IMR-90 (cell line): ENCODE measurements around the gene STRA8. TPM values are rescaled to one million over a fixed set of nuclear protein-coding genes. Genes with fewer than 3 reads are reported as not detected.

Experiments
- ATAC-seq: fragments of 200-7000 bp; cut with Tn5 transposase; 2 replicates; pipeline ENCODE4 v1.9.1; 2020; ENCODE audit warnings: low read depth, mild to moderate bottlenecking, moderate library complexity
- BruUV-seq: library from RNA; stranded (reverse); fragments of 400-500 nt; replicated peaks from 2 replicates; lab custom pipeline; 2021; lab: Mats Ljungman, UMichigan
- CTCF ChIA-PET: fragments of 300-600 bp; formaldehyde crosslinking; extraction: SDS; loops from one replicate; lab custom pipeline; 2021; ENCODE audit warnings: antibody characterized with exemption; lab: Yijun Ruan, JAX
- POLR2A ChIA-PET: fragments of 300-600 bp; sonication (Branson Sonifier 250); formaldehyde crosslinking; loops from one replicate; lab custom pipeline; 2022; ENCODE audit warnings: antibody characterized with exemption; ENCODE audit not compliant: unreplicated experiment; lab: Charles Lee
- DNase-seq: peaks from one replicate; pipeline ENCODE4 v3.0.0; 2013
- H2AFZ ChIP-seq: replicated peaks from 2 replicates; pipeline ENCODE3; 2013; ENCODE audit warnings: low read length, mild to moderate bottlenecking; ENCODE audit not compliant: poor library complexity
- H2AK5ac ChIP-seq: 2 replicates; pipeline ENCODE4 v1.6.1; 2013; ENCODE audit warnings: low read depth, low read length, inconsistent platforms
- H2AK9ac ChIP-seq: replicated peaks from 2 replicates; pipeline ENCODE3; 2013; ENCODE audit warnings: mild to moderate bottlenecking, low read depth, low read length, moderate library complexity; ENCODE audit not compliant: poor library complexity
- H2BK120ac ChIP-seq: 2 replicates; pipeline ENCODE4 v1.6.1; 2013; ENCODE audit warnings: low read depth, low read length, inconsistent platforms
- H2BK15ac ChIP-seq: 3 replicates; pipeline ENCODE4 v1.6.1; 2013; ENCODE audit warnings: low read depth, low read length, inconsistent platforms
- H2BK20ac ChIP-seq: 2 replicates; pipeline ENCODE4 v1.6.1; 2013; ENCODE audit warnings: low read depth, mild to moderate bottlenecking, inconsistent platforms, low read length, moderate library complexity
- H2BK5ac ChIP-seq: 2 replicates; pipeline ENCODE4 v1.6.1; 2013; ENCODE audit warnings: mild to moderate bottlenecking, low read depth, low read length, inconsistent platforms; ENCODE audit not compliant: poor library complexity, severe bottlenecking
- H3K14ac ChIP-seq: replicated peaks from 2 replicates; pipeline ENCODE4 v1.6.1; 2013; ENCODE audit warnings: low read depth, low read length, inconsistent platforms
- H3K18ac ChIP-seq: 2 replicates; pipeline ENCODE4 v1.6.1; 2013; ENCODE audit warnings: low read depth, low read length, control low read depth
- H3K23ac ChIP-seq: 2 replicates; pipeline ENCODE4 v1.6.1; 2013; ENCODE audit warnings: low read depth, low read length, inconsistent platforms
- H3K27ac ChIP-seq: 2 replicates; pipeline ENCODE4 v1.5.1; 2013; ENCODE audit warnings: mild to moderate bottlenecking, control low read depth, low read length; ENCODE audit not compliant: insufficient read depth
- H3K27me3 ChIP-seq: 2 replicates; pipeline ENCODE4 v1.6.1; 2013; ENCODE audit warnings: low read length; ENCODE audit not compliant: control insufficient read depth, insufficient read depth
- H3K36me3 ChIP-seq: 2 replicates; pipeline ENCODE4 v1.6.1; 2013; ENCODE audit warnings: low read length, mixed read lengths; ENCODE audit not compliant: control insufficient read depth, insufficient read depth
- H3K4ac ChIP-seq: 2 replicates; pipeline ENCODE4 v1.6.1; 2013; ENCODE audit warnings: low read depth, low read length, inconsistent platforms
- H3K4me1 ChIP-seq: 2 replicates; pipeline ENCODE4 v1.6.1; 2013; ENCODE audit warnings: low read length, mixed read lengths; ENCODE audit not compliant: control insufficient read depth, insufficient read depth
- H3K4me2 ChIP-seq: 2 replicates; pipeline ENCODE4 v1.6.1; 2013; ENCODE audit warnings: low read depth, mild to moderate bottlenecking, control low read depth, low read length, moderate library complexity
- H3K4me3 ChIP-seq: 2 replicates; pipeline ENCODE4 v1.5.1; 2013; ENCODE audit warnings: low read depth, mild to moderate bottlenecking, control low read depth, low read length, moderate library complexity; ENCODE audit not compliant: insufficient read depth
- H3K56ac ChIP-seq: 2 replicates; pipeline ENCODE4 v1.6.1; 2013; ENCODE audit warnings: low read length, inconsistent platforms; ENCODE audit not compliant: insufficient read depth; ENCODE audit errors: extremely low read depth
- H3K79me1 ChIP-seq, 2 experiments: 2 replicates each; pipeline ENCODE4 v1.6.1; 2013; ENCODE audit warnings: low read length in 2 of 2, inconsistent platforms in 1 of 2, low read depth in 1 of 2
- H3K9ac ChIP-seq: 2 replicates; pipeline ENCODE4 v1.6.1; 2013; ENCODE audit warnings: low read depth, low read length, control low read depth
- H3K9me1 ChIP-seq: 2 replicates; pipeline ENCODE4 v1.6.1; 2013; ENCODE audit warnings: low read length, inconsistent platforms; ENCODE audit not compliant: insufficient read depth
- H3K9me3 ChIP-seq: 2 replicates; pipeline ENCODE4 v1.6.1; 2013; ENCODE audit warnings: low read length; ENCODE audit not compliant: control insufficient read depth, insufficient read depth
- H4K20me1 ChIP-seq: 2 replicates; pipeline ENCODE4 v1.6.1; 2013; ENCODE audit warnings: low read length, inconsistent platforms; ENCODE audit not compliant: insufficient read depth
- H4K5ac ChIP-seq: 2 replicates; pipeline ENCODE4 v1.6.1; 2013; ENCODE audit warnings: mild to moderate bottlenecking, low read depth, low read length, control low read depth
- H4K8ac ChIP-seq, 2 experiments: 2 replicates each; pipeline ENCODE4 v1.6.1; 2013; ENCODE audit warnings: low read depth in 2 of 2, low read length in 2 of 2, control low read depth in 1 of 2, inconsistent platforms in 1 of 2
- H4K91ac ChIP-seq: 2 replicates; pipeline ENCODE4 v1.6.1; 2013; ENCODE audit warnings: low read depth, low read length, inconsistent platforms; ENCODE audit not compliant: insufficient read depth
- BHLHE40 ChIP-seq: fragments of 150-350 bp; IDR thresholded peaks from 2 replicates; pipeline ENCODE4 v1.6.1; 2016; ENCODE audit warnings: mild to moderate bottlenecking, low read depth, low read length
- CEBPB ChIP-seq: IDR thresholded peaks from 2 replicates; pipeline ENCODE4 v1.6.1; 2012; ENCODE audit warnings: low read depth, low read length, improper control_type of control experiment
- CHD1 ChIP-seq: IDR thresholded peaks from 2 replicates; pipeline ENCODE4 v1.6.1; 2012; ENCODE audit warnings: low read depth, low read length, improper control_type of control experiment
- ELK1 ChIP-seq: fragments of 150-350 bp; IDR thresholded peaks from 2 replicates; pipeline ENCODE4 v1.6.1; 2016; ENCODE audit warnings: low read depth, mild to moderate bottlenecking, low read length, moderate library complexity, borderline replicate concordance
- FOS ChIP-seq: fragments of 150-350 bp; IDR thresholded peaks from 2 replicates; pipeline ENCODE4 v1.6.1; 2016; ENCODE audit warnings: low read depth, low read length
- MAFK ChIP-seq: IDR thresholded peaks from 2 replicates; pipeline ENCODE4 v1.6.1; 2012; ENCODE audit warnings: low read depth, low read length, improper control_type of control experiment
- MAZ ChIP-seq: IDR thresholded peaks from 2 replicates; pipeline ENCODE4 v1.6.1; 2012; ENCODE audit warnings: low read depth, mild to moderate bottlenecking, low read length, improper control_type of control experiment, moderate library complexity, borderline replicate concordance
- MXI1 ChIP-seq: IDR thresholded peaks from 2 replicates; pipeline ENCODE4 v1.6.1; 2012; ENCODE audit warnings: low read depth, mild to moderate bottlenecking, low read length, moderate library complexity, borderline replicate concordance
- NFE2L2 ChIP-seq: fragments of 150-350 bp; IDR thresholded peaks from 2 replicates; pipeline ENCODE4 v1.6.1; 2016; ENCODE audit warnings: low read depth, mild to moderate bottlenecking, low read length
- POLR2A ChIP-seq: IDR thresholded peaks from 2 replicates; pipeline ENCODE4 v1.6.1; 2012; ENCODE audit warnings: mild to moderate bottlenecking, low read depth, low read length
- RAD21 ChIP-seq: IDR thresholded peaks from 2 replicates; pipeline ENCODE4 v1.6.1; 2012; ENCODE audit warnings: low read length, improper control_type of control experiment
- SMC3 ChIP-seq: fragments of 150-350 bp; IDR thresholded peaks from 2 replicates; pipeline ENCODE4 v1.6.1; 2016; ENCODE audit warnings: low read depth, mild to moderate bottlenecking, antibody characterized with exemption, low read length, moderate library complexity
- WGBS, 2 experiments: methylation state at CpG; one replicate each; pipeline versions ENCODE4 v1.1.5 to v1.1.7; 2013; ENCODE audit warnings: missing lambda C conversion rate in 2 of 2; ENCODE audit not compliant: insufficient read length in 1 of 2; ENCODE audit errors: extremely low coverage in 2 of 2; 5-methylcytosine and 5-hydroxymethylcytosine counted together
- dilution Hi-C: fragments of 300-500 bp; cut with HindIII; formaldehyde crosslinking; loops from one replicate; pipeline ENCODE4 v1.14.3; 2018; ENCODE audit warnings: low sequenced_read_pairs; ENCODE audit not compliant: unreplicated experiment
- in situ Hi-C: fragments of 300-500 bp; cut with MboI; formaldehyde crosslinking; loops from 3 replicates; pipeline ENCODE4 v1.14.3; 2019; ENCODE audit warnings: low sequenced_read_pairs, inconsistent platforms, mixed read lengths
- intact Hi-C: fragments of 100-400 bp; cut with micrococcal nuclease; formaldehyde crosslinking; loops from 2 replicates; pipeline ENCODE4 v1.10.0; 2022
- polyA plus RNA-seq, 3 experiments: library from polyadenylated mRNA; depleted of rRNA; stranded (reverse); fragments of >200 nt; gene quantifications; 2 replicates each; pipeline ENCODE4 v1.2.3, GENCODE V29; 2012; ENCODE audit warnings: low replicate concordance in 1 of 3
- total RNA-seq: library from RNA; depleted of rRNA; stranded (reverse); fragments of >200 nt; gene quantifications from 2 replicates; pipeline ENCODE4 v1.2.3, GENCODE V29; 2012
- TF ChIP-seq, protein P1 (sequence below): fragments of 150-350 bp; IDR thresholded peaks from 2 replicates; pipeline ENCODE4 v1.6.1; 2017; ENCODE audit warnings: mild to moderate bottlenecking, antibody characterized with exemption, low read length, low read depth
- TF ChIP-seq, protein P2 (sequence below): conservative IDR thresholded peaks from 2 replicates; pipeline ENCODE4 v1.5.1; 2012; ENCODE audit warnings: mild to moderate bottlenecking, low read depth, low read length, improper control_type of control experiment

Gene STRA8
- total and polyA plus RNA-seq, 2 of the 4 experiments (the other 2 are of a cell fraction), result not detected

DNA sequence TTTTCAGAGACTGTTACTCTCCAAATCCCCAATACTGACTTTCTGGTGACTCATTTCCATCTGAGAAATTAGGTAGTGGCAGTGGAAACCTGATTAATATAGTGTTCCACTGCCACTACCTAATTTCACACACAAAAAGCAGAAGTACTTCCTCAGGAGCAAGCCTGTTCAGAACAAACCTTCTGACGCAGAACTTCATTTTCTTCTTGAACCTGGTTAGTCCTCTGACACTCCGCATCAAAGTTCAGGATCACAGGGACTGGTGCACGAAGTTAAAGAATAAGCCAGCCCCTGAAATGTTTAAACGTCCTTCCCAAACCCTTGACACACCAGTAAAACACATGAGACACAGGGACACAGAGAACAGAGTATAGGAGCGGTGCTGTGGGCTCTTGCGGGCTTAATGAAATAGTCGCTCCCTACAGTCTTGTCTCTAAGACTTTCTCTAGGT, 26.7 kb upstream of the STRA8 start:
- dilution Hi-C loops (no loop called here), in situ Hi-C loops (no loop called here), intact Hi-C loops (no loop called here)
- Histone ChIP-seq H3K36me3 (peaks cover 5% of the 10 kb centered on the region), H3K27ac (no peak overlapping the region), H3K4me2 (no peak overlapping the region), H4K5ac (no peak overlapping the region), H4K8ac (no peak overlapping the region), H3K27me3 (no peaks in the 10 kb centered on the region), H2BK15ac (no peak overlapping the region), H3K56ac (no peak overlapping the region), H2BK120ac (no peak overlapping the region), H2AK9ac (no peak overlapping the region), H4K20me1 (no peaks in the 10 kb centered on the region), H2AFZ (no peak overlapping the region), H3K14ac (no peak overlapping the region), H3K4ac (no peak overlapping the region), H2AK5ac (no peak overlapping the region), H3K9me1 (peaks cover 20% of the 10 kb centered on the region), H2BK5ac (no peak overlapping the region), H3K79me1 (peaks cover 8 to 40% of the 10 kb centered on the region in 2 experiments; a peak in 3 of 4 replicates), H3K23ac (no peak overlapping the region), H4K91ac (no peak overlapping the region; the same call in 1 of the 2 replicates), H3K9me3 (no peaks in the 10 kb centered on the region), H3K18ac (no peak overlapping the region), H3K9ac (no peak overlapping the region), H3K4me3 (no peak overlapping the region), H3K4me1 (peaks cover 8% of the 10 kb centered on the region; the same call in 1 of the 2 replicates), H2BK20ac (no peak overlapping the region)
- TF ChIP-seq ELK1 (no peak), SMC3 (no peak), RAD21 (no peak), CHD1 (no peak), POLR2A (no peak), MAFK (no peak), NFE2L2 (no peak), BHLHE40 (no peak), MAZ (no peak), MXI1 (no peak), FOS (no peak), CEBPB (no peak)
- TF ChIP-seq, protein P1, sequence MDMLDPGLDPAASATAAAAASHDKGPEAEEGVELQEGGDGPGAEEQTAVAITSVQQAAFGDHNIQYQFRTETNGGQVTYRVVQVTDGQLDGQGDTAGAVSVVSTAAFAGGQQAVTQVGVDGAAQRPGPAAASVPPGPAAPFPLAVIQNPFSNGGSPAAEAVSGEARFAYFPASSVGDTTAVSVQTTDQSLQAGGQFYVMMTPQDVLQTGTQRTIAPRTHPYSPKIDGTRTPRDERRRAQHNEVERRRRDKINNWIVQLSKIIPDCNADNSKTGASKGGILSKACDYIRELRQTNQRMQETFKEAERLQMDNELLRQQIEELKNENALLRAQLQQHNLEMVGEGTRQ, result no peak
- TF ChIP-seq, protein P2, sequence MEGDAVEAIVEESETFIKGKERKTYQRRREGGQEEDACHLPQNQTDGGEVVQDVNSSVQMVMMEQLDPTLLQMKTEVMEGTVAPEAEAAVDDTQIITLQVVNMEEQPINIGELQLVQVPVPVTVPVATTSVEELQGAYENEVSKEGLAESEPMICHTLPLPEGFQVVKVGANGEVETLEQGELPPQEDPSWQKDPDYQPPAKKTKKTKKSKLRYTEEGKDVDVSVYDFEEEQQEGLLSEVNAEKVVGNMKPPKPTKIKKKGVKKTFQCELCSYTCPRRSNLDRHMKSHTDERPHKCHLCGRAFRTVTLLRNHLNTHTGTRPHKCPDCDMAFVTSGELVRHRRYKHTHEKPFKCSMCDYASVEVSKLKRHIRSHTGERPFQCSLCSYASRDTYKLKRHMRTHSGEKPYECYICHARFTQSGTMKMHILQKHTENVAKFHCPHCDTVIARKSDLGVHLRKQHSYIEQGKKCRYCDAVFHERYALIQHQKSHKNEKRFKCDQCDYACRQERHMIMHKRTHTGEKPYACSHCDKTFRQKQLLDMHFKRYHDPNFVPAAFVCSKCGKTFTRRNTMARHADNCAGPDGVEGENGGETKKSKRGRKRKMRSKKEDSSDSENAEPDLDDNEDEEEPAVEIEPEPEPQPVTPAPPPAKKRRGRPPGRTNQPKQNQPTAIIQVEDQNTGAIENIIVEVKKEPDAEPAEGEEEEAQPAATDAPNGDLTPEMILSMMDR, result no peak
- WGBS, 2 experiments, result 93% methylated on average over 3 of the region's 7 CpGs; no CpG with 5 or more reads in 1 of the 2 experiments
- DNase-seq, result no peak
- no TSS peak for BruUV-seq
- POLR2A ChIA-PET, result no interaction called here
- ATAC-seq, result no peak
- CTCF ChIA-PET, result interaction anchor here (0.6 kb wide), 1 partner anchor 128 kb away, joined by 3 read pairs; no protein-coding TSS in a partner anchor
